HFFc6 (cell line): ENCODE data around the gene CAMKV. TPM values are rescaled to one million over a fixed set of nuclear protein-coding genes. Genes with fewer than 3 reads are reported as not detected.

Experiments used
- DNase-seq: peaks from one replicate; pipeline ENCODE4 v3.0.0-alpha.2; 2018
- H3K27ac Mint-ChIP-seq: 2 replicates; pipeline ENCODE4 v1.8.0; 2020; ENCODE audit warnings: mild to moderate bottlenecking, mixed read lengths
- H3K27me3 Mint-ChIP-seq: 2 replicates; pipeline ENCODE4 v1.8.0; 2021; ENCODE audit warnings: mild to moderate bottlenecking, moderate library complexity, mixed read lengths; ENCODE audit not compliant: insufficient read depth
- H3K36me3 Mint-ChIP-seq: 2 replicates; pipeline ENCODE4 v1.8.0; 2021; ENCODE audit warnings: low read depth, mixed read lengths
- H3K4me1 Mint-ChIP-seq: 2 replicates; pipeline ENCODE4 v1.8.0; 2020; ENCODE audit warnings: low read depth, mixed read lengths
- H3K4me3 Mint-ChIP-seq: 2 replicates; pipeline ENCODE4 v1.8.0; 2020; ENCODE audit warnings: mild to moderate bottlenecking, moderate library complexity, mixed read lengths
- H3K9me3 Mint-ChIP-seq: 2 replicates; pipeline ENCODE4 v1.8.0; 2020; ENCODE audit warnings: mild to moderate bottlenecking, mixed read lengths
- total RNA-seq, 6 experiments: library from RNA; stranded (reverse); fragmentation: NEBNext Ultra II Directional; extraction: Animal tissue kit (Norgen Biotek cat#: 25700); gene quantifications; 2 replicates in 1 of 6; 3 replicates in 5 of 6; pipeline ENCODE4 v1.2.3, GENCODE V29; 2021
- TF ChIP-seq, protein P1 (sequence below): fragments of 200-600 bp; sonication (generic); IDR thresholded peaks from 2 replicates; pipeline ENCODE4 v1.5.0; 2021; ENCODE audit warnings: antibody characterized with exemption, mild to moderate bottlenecking

The CAMKV gene
- total RNA-seq, 6 experiments from 2014 or later = not detected

DNA sequence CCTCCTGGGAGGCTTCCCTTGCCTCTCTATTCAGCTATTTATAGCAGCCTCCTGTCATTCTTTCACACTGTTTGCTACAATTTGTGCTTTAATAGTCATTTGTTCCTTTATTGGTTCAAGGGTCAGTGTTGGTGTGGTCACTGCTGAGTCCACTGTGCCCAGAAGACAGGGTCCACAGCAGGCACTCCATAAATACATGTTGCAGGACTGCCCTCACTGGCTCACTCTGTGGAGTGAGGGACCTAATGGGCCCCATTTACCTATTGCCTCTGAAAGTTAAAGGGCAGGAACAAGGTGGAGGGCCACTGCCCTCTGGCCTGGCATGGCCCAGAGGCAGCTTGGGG, 17.2 kb upstream of the CAMKV start:
- Mint-ChIP-seq H3K27ac (no peak overlapping the region), H3K36me3 (no peaks in the 10 kb centered on the region), H3K9me3 (no peaks in the 10 kb centered on the region), H3K4me1 (no peaks in the 10 kb centered on the region), H3K4me3 (no peak overlapping the region), H3K27me3 (peaks cover 11% of the 10 kb centered on the region)
- TF ChIP-seq, protein P1, sequence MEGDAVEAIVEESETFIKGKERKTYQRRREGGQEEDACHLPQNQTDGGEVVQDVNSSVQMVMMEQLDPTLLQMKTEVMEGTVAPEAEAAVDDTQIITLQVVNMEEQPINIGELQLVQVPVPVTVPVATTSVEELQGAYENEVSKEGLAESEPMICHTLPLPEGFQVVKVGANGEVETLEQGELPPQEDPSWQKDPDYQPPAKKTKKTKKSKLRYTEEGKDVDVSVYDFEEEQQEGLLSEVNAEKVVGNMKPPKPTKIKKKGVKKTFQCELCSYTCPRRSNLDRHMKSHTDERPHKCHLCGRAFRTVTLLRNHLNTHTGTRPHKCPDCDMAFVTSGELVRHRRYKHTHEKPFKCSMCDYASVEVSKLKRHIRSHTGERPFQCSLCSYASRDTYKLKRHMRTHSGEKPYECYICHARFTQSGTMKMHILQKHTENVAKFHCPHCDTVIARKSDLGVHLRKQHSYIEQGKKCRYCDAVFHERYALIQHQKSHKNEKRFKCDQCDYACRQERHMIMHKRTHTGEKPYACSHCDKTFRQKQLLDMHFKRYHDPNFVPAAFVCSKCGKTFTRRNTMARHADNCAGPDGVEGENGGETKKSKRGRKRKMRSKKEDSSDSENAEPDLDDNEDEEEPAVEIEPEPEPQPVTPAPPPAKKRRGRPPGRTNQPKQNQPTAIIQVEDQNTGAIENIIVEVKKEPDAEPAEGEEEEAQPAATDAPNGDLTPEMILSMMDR = no peak
- no peak for DNase-seq

- no peaks in the 10 kb centered on the region for H3K4me1 Mint-ChIP-seq
- no peaks in the 10 kb centered on the region for H3K9me3 Mint-ChIP-seq
- H3K27ac Mint-ChIP-seq = no peak overlapping the region
- H3K27me3 Mint-ChIP-seq = peaks cover 20% of the 10 kb centered on the region
- no peak overlapping the region for H3K4me3 Mint-ChIP-seq
- H3K36me3 Mint-ChIP-seq = no peaks in the 10 kb centered on the region
- no peak for DNase-seq
- TF ChIP-seq, protein P1 = no peak
Observed at GRCh38 chr3:49883998-49884397, 14.3 kb upstream of the CAMKV start.

DNA sequence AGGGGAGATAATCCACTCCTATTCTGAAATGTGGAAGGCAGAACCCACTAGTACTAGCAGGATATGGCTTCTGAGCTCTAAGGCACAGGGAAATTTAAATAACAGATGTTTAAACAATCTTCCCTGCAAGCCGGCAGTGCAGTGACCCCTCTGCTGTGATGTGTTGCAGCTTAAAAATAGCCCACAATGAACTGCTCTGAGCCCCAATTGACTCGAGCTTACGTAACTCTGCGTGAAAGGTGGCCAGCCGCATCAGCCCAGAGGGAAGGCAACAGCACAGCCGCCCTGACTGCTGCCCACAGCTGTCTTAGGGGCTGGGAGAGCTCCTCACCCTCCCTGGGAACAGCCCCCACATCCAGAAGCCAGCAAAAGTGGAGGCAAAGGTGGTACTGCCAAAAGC, 12.5 kb upstream of the CAMKV start:
- Mint-ChIP-seq H3K36me3 (no peaks in the 10 kb centered on the region), H3K9me3 (no peaks in the 10 kb centered on the region), H3K27me3 (peaks cover 19% of the 10 kb centered on the region), H3K4me3 (no peak overlapping the region), H3K27ac (no peak overlapping the region), H3K4me1 (no peaks in the 10 kb centered on the region)
- no peak for DNase-seq
- TF ChIP-seq, protein P1 = no peak

- H3K36me3 Mint-ChIP-seq = no peaks in the 10 kb centered on the region
- no peak for DNase-seq
- no peaks in the 10 kb centered on the region for H3K4me1 Mint-ChIP-seq
- TF ChIP-seq, protein P1 = no peak
- H3K27me3 Mint-ChIP-seq = peaks cover 25% of the 10 kb centered on the region
- H3K27ac Mint-ChIP-seq = no peak overlapping the region
- H3K4me3 Mint-ChIP-seq = no peak overlapping the region
- no peaks in the 10 kb centered on the region for H3K9me3 Mint-ChIP-seq
Observed at GRCh38 chr3:49880581-49881315, 11.0 kb upstream of the CAMKV start.

GRCh38 chr3:49879721-49880120, 10.0 kb upstream of the CAMKV start:
- Mint-ChIP-seq H3K9me3 (no peaks in the 10 kb centered on the region), H3K36me3 (no peaks in the 10 kb centered on the region), H3K27ac (no peak overlapping the region), H3K27me3 (peaks cover 27% of the 10 kb centered on the region), H3K4me1 (no peaks in the 10 kb centered on the region), H3K4me3 (no peak overlapping the region)
- DNase-seq = no peak
- TF ChIP-seq, protein P1 = no peak
